A673 (cell line): Measurements from ENCODE around the gene SLC4A8.

Experiments
- EZH2 ChIP-seq: fragments of 200-600 bp; sonication (generic); IDR thresholded peaks from 2 replicates; pipeline ENCODE4 v1.6.1; 2017; ENCODE audit warnings: borderline replicate concordance, low read depth, mild to moderate bottlenecking, mixed read lengths, antibody characterized with exemption, low read length; ENCODE audit not compliant: poor library complexity, severe bottlenecking
- TF ChIP-seq, protein P1 (sequence below): fragments of 300-800, 200-600 bp; sonication (generic); conservative IDR thresholded peaks from 2 replicates; pipeline ENCODE4 v1.5.1; 2017; ENCODE audit warnings: low read depth, mild to moderate bottlenecking, antibody characterized with exemption, low read length, moderate library complexity, mixed read lengths

DNA sequence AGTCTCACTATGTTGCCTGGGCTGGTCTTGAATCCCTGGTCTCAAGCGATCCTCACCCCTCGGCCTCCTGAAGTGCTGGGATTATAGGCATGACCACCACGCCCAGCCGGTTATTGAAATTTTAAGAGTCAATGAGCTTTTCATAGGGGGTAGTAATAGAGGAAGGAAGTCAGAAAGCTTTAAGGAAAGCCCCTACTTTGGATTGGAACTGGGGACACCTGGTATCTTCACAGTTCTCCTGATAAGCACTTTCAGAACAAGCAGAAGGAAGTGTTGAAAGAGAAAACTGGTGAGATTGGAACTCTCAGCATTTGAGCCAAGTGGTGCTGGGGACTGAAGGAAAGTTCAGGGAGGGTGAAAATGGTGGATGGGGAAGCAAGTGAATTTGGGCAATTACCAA lies 5.1 kb downstream of the SLC4A8 start:
- TF ChIP-seq, protein P1, sequence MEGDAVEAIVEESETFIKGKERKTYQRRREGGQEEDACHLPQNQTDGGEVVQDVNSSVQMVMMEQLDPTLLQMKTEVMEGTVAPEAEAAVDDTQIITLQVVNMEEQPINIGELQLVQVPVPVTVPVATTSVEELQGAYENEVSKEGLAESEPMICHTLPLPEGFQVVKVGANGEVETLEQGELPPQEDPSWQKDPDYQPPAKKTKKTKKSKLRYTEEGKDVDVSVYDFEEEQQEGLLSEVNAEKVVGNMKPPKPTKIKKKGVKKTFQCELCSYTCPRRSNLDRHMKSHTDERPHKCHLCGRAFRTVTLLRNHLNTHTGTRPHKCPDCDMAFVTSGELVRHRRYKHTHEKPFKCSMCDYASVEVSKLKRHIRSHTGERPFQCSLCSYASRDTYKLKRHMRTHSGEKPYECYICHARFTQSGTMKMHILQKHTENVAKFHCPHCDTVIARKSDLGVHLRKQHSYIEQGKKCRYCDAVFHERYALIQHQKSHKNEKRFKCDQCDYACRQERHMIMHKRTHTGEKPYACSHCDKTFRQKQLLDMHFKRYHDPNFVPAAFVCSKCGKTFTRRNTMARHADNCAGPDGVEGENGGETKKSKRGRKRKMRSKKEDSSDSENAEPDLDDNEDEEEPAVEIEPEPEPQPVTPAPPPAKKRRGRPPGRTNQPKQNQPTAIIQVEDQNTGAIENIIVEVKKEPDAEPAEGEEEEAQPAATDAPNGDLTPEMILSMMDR: no peak
- TF ChIP-seq EZH2: no peak
